Measurements from ENCODE around the gene LPP. TPM values are rescaled to one million over a fixed set of nuclear protein-coding genes. Genes with fewer than 3 reads are reported as not detected.

Gene LPP
- polyA plus RNA-seq, 1 experiment, result 60.0 TPM

GRCh38 chr3:188706176-188706575 is 552.2 kb downstream of the LPP start:
- TF ChIP-seq CTCF (IDR thresholded peaks at IDR 0.05; ENCODE audit: insufficient read depth, low read depth, low read length), result no peak
- DNase-seq (ENCODE audit: low read depth), result no peak
- POLR2A ChIA-PET, result no interaction called here
- H3K27me3 ChIP-seq (ENCODE audit: control insufficient read depth, insufficient read depth, low read length), result no peaks in the 10 kb centered on the region
- CTCF ChIA-PET, result interaction anchor here (1.0 kb wide), 1 partner anchor 58 kb away, joined by 5 read pairs; no protein-coding TSS in a partner anchor
- no peaks in the 10 kb centered on the region for H3K36me3 ChIP-seq (ENCODE audit: control insufficient read depth, insufficient read depth, low read length)
- no peak overlapping the region for H3K4me3 ChIP-seq (ENCODE audit: low read depth, low read length)

GRCh38 chr3:188706599-188706998 is 552.6 kb downstream of the LPP start:
- CTCF ChIA-PET, result interaction anchor here (1.0 kb wide), 1 partner anchor 59 kb away, joined by 5 read pairs; no protein-coding TSS in a partner anchor
- H3K36me3 ChIP-seq (ENCODE audit: control insufficient read depth, insufficient read depth, low read length), result no peaks in the 10 kb centered on the region
- DNase-seq (ENCODE audit: low read depth), result no peak
- POLR2A ChIA-PET, result interaction anchor here (0.6 kb wide), 1 partner anchor 484 kb away, joined by 4 read pairs; no protein-coding TSS in a partner anchor
- no peak overlapping the region for H3K4me3 ChIP-seq (ENCODE audit: low read depth, low read length)
- no peak for TF ChIP-seq CTCF (IDR thresholded peaks at IDR 0.05; ENCODE audit: insufficient read depth, low read depth, low read length)
- H3K27me3 ChIP-seq (ENCODE audit: control insufficient read depth, insufficient read depth, low read length), result no peaks in the 10 kb centered on the region

GRCh38 chr3:188707381-188708288 is 553.7 kb downstream of the LPP start:
- no peak for DNase-seq (ENCODE audit: low read depth)
- ChIA-PET POLR2A (no interaction called here), CTCF (interaction anchor here (1.1 kb wide), 1 partner anchor 357 kb away, joined by 3 read pairs; no protein-coding TSS in a partner anchor)
- no peak for TF ChIP-seq CTCF (IDR thresholded peaks at IDR 0.05; ENCODE audit: insufficient read depth, low read depth, low read length)
- no peaks in the 10 kb centered on the region for H3K27me3 ChIP-seq (ENCODE audit: control insufficient read depth, insufficient read depth, low read length)
- no peaks in the 10 kb centered on the region for H3K36me3 ChIP-seq (ENCODE audit: control insufficient read depth, insufficient read depth, low read length)
- H3K4me3 ChIP-seq (ENCODE audit: low read depth, low read length), result no peak overlapping the region

GRCh38 chr3:188711881-188712247 is 557.9 kb downstream of the LPP start:
- Histone ChIP-seq H3K27me3 (ENCODE audit: control insufficient read depth, insufficient read depth, low read length) (no peaks in the 10 kb centered on the region), H3K36me3 (ENCODE audit: control insufficient read depth, insufficient read depth, low read length) (no peaks in the 10 kb centered on the region), H3K4me3 (ENCODE audit: low read depth, low read length) (no peak overlapping the region)
- no peak for TF ChIP-seq CTCF (IDR thresholded peaks at IDR 0.05; ENCODE audit: insufficient read depth, low read depth, low read length)
- POLR2A ChIA-PET, result no interaction called here
- DNase-seq (ENCODE audit: low read depth), result no peak
- CTCF ChIA-PET, result no interaction called here

GRCh38 chr3:188712248-188712924 is 558.4 kb downstream of the LPP start:
- POLR2A ChIA-PET, result no interaction called here
- Histone ChIP-seq H3K36me3 (ENCODE audit: control insufficient read depth, insufficient read depth, low read length) (no peaks in the 10 kb centered on the region), H3K4me3 (ENCODE audit: low read depth, low read length) (no peak overlapping the region), H3K27me3 (ENCODE audit: control insufficient read depth, insufficient read depth, low read length) (no peaks in the 10 kb centered on the region)
- CTCF ChIA-PET, result no interaction called here
- no peak for DNase-seq (ENCODE audit: low read depth)
- TF ChIP-seq CTCF (IDR thresholded peaks at IDR 0.05; ENCODE audit: insufficient read depth, low read depth, low read length), result no peak
